Measurements from ENCODE around the gene FTSJ3. TPM values are rescaled to one million over a fixed set of nuclear protein-coding genes. Genes with fewer than 3 reads are reported as not detected.

FTSJ3 gene
- total and polyA plus RNA-seq, 2 of the 13 experiments (the other 11 are each of a cell fraction or from before 2014, with no cell fraction given): 26.0 to 64.2 TPM

GRCh38 chr17:63841350-63842172 is 14.1 kb upstream of the FTSJ3 start (continued):
- peak; percentile 99 for TF ChIP-seq ZNF768 (CRISPR knock-in tag; IDR thresholded peaks at IDR 0.05)
- TF ChIP-seq FOXO4 (CRISPR knock-in tag; conservative IDR thresholded peaks at IDR 0.05): no peak
- no peak for TF ChIP-seq HIC2 (CRISPR knock-in tag; IDR thresholded peaks at IDR 0.05; ENCODE audit: low read depth)
- TF ChIP-seq WIZ (CRISPR knock-in tag; IDR thresholded peaks at IDR 0.05): no peak
- TF ChIP-seq, protein P1, sequence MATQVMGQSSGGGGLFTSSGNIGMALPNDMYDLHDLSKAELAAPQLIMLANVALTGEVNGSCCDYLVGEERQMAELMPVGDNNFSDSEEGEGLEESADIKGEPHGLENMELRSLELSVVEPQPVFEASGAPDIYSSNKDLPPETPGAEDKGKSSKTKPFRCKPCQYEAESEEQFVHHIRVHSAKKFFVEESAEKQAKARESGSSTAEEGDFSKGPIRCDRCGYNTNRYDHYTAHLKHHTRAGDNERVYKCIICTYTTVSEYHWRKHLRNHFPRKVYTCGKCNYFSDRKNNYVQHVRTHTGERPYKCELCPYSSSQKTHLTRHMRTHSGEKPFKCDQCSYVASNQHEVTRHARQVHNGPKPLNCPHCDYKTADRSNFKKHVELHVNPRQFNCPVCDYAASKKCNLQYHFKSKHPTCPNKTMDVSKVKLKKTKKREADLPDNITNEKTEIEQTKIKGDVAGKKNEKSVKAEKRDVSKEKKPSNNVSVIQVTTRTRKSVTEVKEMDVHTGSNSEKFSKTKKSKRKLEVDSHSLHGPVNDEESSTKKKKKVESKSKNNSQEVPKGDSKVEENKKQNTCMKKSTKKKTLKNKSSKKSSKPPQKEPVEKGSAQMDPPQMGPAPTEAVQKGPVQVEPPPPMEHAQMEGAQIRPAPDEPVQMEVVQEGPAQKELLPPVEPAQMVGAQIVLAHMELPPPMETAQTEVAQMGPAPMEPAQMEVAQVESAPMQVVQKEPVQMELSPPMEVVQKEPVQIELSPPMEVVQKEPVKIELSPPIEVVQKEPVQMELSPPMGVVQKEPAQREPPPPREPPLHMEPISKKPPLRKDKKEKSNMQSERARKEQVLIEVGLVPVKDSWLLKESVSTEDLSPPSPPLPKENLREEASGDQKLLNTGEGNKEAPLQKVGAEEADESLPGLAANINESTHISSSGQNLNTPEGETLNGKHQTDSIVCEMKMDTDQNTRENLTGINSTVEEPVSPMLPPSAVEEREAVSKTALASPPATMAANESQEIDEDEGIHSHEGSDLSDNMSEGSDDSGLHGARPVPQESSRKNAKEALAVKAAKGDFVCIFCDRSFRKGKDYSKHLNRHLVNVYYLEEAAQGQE (IDR thresholded peaks at IDR 0.05; ENCODE audit: borderline replicate concordance in 1 of 2, low read depth in 1 of 2, low read length in 2 of 2): 0 out of 4 replicates have a peak, but pooled peaks of 1 of the 2 experiments have one; percentile 1
- no peak for TF ChIP-seq RFX5 (IDR thresholded peaks at IDR 0.05; ENCODE audit: low read depth, low read length)
- no peak for TF ChIP-seq PPARG (CRISPR knock-in tag; conservative IDR thresholded peaks at IDR 0.05)
- 0 out of 2 replicates have a peak, but pooled peaks have one; percentile 9 for TF ChIP-seq JUN (CRISPR knock-in tag; IDR thresholded peaks at IDR 0.05)
- 0 out of 2 replicates have a peak, but pooled peaks have one; percentile 30 for TF ChIP-seq ELK4 (CRISPR knock-in tag; IDR thresholded peaks at IDR 0.05; ENCODE audit: borderline replicate concordance)
- TF ChIP-seq ZNF512B (CRISPR knock-in tag; IDR thresholded peaks at IDR 0.05; ENCODE audit: borderline replicate concordance): no peak
- TF ChIP-seq TFDP2 (CRISPR knock-in tag; IDR thresholded peaks at IDR 0.05): peak; percentile 20; the same call in 1 of the 2 replicates
- peak; percentile 39; the same call in 1 of the 2 replicates for TF ChIP-seq PBX3 (CRISPR knock-in tag; IDR thresholded peaks at IDR 0.05; ENCODE audit: borderline replicate concordance)

Measured in HepG2 (cell line).